NCI-H1048 (cell line): ENCODE measurements around the gene CNTF.

ENCODE experiments used
- DNase-seq: peaks from one replicate; lab custom pipeline; 2025; lab: John Stamatoyannopoulos, UW

The CNTF gene

DNA sequence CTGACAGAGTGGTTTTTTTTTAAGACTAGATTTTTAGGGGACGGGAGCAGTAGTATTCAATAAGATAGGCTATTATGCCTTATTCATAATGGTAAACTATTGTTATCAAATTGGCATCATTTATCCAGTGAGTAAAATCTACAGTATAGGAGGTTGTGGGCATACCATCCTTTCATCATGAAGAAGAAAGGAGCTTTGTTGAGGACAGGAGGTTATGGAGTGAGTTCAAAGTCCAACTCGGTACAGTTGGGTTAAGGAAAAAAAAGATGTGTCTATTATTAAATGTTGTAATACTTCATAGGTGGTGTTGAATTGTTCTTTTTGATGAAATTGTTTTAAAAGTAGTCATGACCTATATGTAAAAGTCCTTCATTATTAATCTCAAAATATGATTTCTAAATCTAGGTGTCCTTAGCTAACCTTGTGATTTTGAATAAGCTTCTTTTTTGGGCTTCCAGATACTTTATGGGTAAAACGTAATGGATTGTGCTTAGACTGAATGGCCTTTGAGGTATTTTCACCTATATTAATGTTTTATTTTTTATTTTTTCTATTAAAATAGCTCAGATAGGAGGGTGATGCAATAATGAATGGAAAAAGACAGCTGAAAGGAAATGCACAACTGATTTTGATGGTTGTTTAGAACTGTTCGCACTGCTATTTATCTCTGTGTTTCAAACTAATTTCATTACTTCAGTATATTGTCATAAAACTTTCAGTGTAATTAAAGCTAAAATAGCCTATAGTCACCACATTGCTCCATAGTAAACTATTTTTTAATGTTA lies 15.3 kb upstream of the CNTF start:
- DNase-seq, result no peak

DNA sequence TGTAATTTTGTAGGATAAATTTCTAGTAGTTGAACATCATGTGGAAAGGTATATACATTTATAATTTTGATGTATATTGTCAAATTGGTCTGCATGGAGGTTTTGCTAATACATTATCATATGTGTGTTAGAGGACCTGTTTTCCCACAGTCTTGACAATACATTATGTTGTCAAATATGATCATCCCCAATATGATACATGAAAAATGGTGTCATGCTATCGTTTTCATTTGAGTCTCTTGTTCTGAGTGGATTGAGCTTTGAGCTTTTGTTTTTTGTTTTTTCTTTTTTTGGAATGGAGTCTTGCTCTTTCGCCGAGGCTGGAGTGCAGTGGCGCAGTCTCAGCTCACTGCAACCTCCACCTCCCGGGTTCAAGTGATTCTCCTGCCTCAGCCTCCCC lies 14.1 kb upstream of the CNTF start:
- DNase-seq, result no peak

DNA sequence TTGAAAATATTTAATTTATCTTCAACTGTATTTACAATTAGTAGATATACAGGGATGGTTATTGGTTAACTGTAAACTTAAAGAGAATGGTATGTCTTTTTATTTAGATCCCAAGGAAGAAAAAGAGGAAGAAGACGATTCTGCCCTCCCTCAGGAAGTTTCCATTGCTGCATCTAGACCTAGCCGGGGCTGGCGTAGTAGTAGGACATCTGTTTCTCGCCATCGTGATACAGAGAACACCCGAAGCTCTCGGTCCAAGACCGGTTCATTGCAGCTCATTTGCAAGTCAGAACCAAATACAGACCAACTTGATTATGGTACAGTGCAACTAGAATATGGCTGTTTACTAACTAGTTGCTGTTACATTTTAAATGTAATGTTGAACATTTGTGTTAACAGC lies 12.7 kb upstream of the CNTF start:
- no peak for DNase-seq

DNA sequence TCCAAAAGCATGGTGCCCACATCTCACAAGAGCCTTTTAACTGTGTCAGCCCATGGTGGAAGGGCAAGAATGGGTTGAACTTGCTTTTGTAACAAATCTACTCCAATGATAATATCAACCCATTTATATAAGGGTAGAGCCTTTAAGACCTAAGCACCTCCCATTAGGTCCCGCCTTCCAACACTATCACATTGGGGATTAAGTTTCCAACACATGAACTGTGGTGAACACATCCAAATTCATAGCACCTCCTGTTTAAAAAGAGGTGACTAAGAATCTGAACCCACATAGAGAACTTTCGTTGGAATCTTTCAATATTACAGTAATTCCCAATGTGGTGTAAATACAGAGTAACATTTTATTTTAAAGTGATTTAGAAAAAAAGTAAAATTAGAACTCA lies 9.2 kb upstream of the CNTF start:
- DNase-seq, result no peak

DNA sequence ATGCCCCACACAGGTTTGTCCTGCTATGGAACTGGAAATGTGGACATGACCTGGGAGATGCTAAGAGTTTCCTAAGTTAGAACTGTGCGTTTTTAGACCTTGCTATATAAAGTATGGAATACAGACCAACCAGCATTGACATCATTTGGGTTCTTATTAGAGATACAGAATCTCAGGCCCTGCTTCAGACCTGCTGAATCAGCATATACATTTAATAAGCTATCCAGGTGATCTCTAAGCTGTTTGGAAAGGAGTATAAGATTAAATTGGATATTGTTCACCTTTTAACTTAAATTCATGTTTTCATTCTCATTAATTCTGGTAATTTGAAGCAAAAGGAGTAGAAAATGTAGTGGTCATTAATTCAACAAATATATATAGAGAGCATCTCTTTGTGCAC lies 6.9 kb upstream of the CNTF start:
- DNase-seq, result no peak

DNA sequence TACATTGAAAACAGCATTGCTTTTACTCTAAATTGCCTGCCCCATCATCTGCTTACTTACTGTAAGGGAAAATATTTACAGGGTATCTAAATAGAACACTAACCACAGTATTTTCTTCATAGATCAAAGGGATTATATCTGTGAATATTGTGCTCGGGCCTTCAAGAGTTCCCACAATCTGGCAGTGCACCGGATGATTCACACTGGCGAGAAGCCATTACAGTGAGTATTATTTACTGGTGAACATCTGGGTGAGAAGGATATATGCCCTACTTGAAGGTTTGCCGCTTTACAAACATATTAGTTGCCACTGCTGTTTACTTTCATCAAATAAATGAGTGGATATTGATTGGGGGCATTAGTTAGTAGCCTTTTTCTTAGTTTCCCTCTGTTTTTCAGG lies 5.9 kb upstream of the CNTF start:
- no peak for DNase-seq

DNA sequence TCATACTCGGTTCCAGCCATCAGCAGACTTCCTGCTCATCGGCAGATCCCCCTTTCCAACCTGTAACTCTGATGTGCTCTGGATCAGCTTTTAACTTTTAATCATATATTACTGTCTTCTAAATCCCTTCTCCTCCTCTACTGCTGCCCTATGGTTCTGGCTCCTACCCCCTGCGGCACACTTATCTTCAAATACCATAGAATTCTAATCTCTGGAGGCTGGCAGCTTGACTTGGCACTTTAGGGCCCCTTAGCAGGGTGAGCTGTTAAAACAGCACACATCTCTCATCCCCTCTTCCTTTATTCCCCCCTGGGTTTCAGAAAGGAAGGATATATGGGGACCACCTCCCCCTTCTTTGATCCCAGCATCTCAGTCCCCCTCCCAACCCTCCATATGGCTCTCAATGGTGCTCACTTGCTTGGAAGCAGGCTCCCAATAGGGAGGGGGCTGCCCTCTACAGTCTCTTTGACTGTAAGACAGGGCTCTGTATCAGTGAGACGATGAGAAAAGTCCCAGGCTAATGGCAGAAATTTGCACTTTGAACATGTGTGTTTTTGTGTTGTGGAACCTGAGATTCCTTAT lies 4.4 kb upstream of the CNTF start:
- DNase-seq, result no peak

DNA sequence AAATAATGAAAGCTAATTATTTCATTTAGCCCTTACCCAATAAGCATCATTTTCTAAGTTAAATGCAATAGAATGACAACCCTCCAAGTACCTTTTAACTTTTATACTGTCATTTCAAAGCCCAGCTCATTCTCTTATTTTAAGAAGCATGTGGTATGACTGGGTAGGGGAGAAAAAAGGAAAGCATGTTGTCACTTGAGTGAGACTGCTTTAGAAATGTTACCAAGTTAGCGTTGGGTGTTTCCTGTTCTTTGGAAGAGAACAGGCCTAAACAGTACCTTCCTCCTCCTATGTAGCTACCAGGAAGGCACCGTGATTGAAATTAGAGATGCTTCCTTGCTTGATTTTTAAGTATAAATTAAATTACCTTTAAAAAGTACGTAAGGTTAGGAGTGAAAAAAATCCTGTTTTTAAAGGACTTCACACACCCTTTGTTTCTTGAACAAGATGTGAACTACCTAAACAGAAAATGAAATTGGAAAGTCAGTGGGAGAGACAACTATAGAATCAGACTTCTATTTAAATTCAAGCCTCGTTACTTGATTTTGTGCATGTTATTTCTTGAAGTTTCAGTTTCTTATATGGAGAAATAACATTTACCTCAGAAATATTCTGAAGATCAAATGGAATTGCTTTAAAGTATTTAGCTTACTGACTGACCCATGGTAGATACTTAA lies 741 bp upstream of the CNTF start:
- DNase-seq, result no peak

DNA sequence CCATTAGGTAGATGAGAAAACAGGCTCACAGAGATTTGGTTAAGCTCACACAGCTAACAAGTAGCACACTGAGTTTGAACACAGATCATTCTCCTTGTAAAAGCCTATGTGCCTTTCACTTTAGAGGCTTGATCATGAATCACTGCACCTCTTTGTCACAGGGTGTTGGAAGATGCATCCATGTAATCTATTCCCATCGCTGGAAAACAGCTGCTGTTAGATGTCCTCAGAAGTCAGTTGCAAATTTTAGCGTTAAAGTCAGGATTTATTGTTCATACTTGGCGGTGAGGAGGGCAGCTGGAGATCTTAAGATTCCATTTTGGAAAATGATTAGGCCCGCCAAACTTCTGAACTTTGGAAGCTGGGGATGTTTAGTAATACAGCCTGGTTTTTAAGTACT lies 2.6 kb downstream of the CNTF start:
- no peak for DNase-seq

DNA sequence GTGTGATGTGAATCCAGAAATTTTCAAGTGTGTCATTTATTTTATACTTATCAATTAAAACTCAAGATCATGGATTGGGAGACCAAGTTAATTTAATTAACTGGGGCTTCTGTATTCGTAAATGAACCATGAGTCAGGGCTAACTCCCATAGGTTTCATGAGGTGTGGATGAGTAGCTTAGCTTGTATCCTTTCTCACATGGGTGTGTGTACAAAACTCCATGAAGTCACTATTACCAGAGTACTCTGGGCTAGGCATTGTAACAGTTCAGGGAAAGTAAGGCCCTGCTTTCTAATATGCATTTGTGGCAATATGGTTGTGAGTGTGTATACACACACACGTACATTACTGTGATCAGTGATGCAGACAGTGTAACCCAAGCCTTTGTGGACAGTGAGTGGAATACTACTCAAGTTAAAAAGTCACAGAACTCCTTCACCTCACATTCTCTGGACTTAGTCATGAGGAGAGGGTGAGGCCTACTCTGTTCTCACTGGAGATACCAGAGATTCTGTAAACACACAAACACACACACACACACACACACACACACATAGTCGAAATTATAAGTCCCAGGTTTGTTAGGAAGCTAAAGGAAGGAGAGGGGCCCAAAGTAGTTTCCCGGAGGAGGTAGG lies 3.5 kb downstream of the CNTF start:
- DNase-seq, result no peak

DNA sequence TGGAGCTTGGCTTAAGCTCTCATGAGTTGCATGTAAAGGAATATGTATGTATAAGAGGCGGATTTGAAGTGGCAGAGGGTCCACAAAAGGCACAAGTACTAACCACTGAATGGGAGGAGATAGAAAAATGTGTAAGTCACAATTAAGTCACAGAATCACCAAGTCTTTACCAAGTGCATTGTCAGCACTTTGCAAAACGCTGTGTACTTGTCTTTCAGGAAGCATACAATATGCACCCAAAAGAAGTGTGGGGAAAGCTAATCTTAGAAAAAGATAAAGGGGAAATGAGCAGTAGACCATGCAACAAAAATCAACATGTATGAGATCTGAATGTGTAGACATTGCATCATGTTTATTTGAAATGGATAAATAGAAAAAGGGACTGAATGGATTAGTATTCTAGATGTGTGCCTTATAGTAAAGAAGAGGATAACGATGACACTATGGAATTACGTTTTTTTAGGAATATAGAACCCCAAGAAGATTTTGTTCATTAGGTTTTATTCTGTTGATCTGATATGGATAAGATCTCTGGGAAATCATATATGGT lies 4.5 kb downstream of the CNTF start:
- no peak for DNase-seq

DNA sequence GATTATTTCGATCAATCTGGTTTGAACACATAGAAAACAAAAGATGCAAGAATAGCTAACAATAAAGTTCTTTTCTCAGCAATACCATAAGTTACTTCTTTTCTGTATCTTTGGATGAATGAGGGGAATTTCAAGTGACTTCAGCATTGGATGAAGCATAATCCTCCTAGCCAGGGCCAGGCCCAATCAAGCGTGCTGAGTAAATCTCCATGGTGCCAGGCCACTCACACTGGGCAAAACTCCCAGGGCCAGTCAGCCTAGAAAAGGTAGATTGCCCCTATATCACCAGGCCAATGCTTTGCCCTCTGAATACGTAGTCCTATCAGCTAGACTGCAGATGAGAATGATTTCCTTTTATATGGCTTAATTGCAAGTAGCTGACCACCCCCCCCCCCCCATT lies 6.0 kb downstream of the CNTF start:
- no peak for DNase-seq

DNA sequence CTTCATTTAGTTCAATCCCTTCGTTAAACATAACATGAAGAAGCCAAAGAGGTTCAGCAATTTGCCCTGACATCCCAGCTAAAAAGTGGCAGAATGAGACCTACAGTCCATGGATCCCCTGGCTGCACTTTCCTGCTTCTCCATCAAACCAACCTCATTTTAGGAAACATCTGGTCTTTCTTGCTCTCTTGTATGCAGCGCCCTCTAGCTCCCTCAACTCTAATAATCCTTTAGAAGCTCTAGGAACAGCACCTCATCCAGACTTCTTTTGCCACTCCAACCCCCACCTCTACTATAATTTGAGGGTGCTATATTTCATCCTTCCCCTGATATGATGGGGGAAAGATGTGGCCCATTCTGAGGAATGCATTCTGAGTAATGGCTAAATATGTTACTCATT lies 7.4 kb downstream of the CNTF start:
- DNase-seq, result no peak

DNA sequence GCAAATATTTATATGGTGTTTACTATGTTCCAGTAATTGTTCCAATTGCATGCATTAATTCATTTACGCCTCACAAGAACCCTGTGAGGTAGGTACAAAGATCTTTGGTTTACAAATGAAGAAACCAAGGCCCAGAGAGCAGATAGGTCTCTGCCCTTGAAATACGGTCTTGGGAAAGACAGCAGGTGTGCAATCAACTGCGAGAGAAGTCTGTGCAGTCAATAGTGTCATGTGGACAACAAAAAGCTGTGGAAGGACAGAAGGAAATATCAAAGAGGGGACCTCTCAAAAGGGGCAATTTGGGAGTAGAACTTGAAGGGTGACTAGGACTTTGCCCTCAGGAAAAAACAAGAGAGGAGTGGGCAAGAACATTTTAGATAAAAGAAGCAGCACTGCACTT lies 8.9 kb downstream of the CNTF start:
- no peak for DNase-seq

DNA sequence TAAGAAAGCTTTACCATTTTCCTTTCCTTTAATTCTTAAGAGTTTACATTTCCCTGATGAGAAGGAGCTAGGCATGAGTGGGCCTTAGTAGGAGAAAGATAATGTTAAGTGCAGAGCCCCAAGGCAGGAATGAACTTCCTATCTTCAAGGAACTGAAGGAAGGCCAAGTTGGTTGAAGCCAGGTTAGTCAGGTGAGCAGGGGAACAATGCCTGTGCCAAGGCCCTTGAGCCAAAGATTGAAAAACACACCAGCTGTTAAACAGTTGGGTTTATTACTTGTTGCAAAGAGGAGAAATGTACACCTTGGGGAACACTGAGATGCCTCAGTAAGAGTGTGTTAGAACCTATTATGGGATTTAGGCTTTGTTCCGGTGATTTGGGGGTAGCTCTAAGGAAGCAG lies 10.0 kb downstream of the CNTF start:
- no peak for DNase-seq

DNA sequence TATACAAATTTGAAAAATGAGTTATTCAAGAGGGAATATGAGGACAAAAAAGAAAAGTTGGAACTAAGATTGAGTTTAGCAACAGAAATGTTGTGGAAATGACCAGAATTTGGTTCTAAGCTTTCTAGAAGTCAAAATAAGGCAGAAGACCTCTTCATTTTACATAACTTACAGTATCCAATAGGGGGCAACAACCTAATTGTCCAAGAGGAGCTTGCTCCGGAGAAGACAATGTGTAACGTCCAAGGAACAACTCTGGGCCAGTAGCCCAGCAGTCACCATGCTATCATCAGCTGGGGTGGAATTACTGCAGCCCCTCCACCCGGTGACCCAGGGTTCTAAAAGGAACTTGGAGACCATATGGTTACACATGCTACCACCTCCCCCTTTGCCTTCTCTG lies 14.1 kb downstream of the CNTF start:
- DNase-seq, result no peak

DNA sequence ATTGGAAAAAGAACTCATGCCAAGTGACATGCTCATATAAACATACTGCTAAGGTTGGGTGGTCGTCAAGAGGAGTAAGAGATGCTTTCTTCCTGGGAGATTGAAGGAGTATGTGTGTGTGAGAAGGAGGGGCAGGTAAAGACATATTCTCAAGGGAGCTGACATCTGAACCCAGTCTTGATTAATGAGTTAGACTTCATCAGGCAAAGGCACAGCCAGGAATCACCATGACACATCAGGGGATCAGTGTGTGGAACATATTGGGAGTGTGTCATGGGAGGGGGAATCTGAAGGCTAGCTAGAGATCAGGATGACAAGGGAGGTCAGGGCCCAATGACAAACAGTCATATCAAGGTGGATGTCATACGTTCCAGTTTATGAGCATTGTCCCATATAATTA lies 14.9 kb downstream of the CNTF start:
- DNase-seq, result no peak

DNA sequence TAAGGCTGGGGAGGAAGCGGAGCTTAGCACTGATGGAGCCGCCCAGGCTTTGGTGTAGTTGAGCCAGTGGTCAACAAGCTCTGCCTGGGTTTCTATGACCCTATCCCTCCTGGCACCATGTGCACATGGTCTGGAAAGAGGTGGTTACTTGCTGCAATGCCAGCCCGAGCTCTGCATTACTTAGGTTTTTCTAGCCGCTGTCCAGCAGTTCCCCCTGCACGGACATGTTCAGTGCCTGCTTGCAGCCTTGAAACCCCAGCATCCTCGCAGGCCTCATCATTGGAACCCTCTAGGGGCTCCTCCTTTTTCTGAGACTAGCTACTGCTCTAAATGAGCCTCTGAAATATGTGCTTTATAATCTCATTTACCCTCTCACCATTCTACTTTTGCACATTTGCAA lies 16.6 kb downstream of the CNTF start:
- DNase-seq, result no peak

DNA sequence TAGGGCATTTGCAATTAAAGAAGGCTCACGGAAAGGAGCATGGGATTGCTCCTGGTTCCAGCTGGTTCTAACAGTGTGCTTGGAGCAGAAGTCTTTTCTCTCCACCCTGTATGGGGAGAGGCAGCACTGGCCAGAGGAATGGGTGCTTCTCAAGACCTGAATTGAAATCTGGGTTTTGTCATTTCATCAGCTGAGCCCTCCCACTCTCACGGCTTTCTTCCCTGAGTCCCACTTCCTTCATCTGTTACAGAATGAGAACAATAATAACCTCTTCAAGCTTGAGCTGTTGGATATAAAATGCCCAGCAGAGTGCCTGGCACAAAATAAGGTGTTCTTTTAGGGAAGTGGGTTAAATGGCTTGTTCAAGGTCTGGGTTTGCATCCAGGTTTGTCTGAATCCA lies 17.2 kb downstream of the CNTF start:
- DNase-seq, result no peak

DNA sequence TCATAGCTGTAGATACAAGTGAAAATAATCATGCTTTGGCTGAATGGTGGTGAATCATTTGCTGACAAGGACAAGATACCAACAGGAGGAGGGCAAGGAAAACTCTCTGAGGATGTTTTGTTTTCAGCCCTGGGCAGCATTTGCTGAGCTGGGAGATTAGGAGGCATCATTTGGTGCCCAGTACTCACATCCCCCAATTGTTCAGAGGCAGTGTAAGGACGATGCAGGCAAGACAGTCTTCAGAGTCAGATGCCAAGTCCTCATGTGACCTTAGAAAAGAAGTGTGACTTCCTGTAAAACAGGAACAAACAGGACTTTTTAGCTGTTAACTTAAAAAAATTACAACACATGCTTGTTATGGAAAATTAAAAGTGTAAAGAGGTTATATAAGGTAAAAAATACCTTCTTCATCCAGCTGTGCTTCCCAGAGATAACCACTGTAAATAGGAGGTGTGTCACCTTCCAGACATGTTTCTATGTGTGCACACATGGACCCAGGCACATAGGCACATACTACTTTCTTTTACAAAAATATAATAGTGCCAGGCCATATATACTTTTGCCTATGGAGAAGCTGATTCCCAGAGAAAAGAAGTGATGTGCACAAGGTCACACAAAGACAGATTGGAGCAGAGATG lies 18.0 kb downstream of the CNTF start:
- no peak for DNase-seq

DNA sequence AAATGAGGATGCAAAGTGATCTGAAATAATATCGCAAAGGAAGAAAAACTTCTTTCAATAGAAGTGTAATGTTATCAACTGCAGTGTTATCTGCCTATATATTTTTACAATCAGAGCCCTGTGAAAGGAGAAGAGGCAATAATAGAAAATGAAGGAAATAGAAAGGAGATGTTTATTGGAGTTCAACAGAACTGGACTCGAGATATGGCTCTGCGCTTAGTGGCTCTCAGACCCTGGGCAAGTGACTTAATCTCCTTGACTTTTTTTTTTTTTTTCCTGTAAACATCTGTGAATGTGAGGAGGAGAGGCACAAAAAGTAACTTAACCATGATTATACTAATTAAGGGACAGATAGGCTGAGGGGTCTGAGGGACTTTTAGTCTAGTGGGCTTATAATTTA lies 18.9 kb downstream of the CNTF start:
- no peak for DNase-seq

DNA sequence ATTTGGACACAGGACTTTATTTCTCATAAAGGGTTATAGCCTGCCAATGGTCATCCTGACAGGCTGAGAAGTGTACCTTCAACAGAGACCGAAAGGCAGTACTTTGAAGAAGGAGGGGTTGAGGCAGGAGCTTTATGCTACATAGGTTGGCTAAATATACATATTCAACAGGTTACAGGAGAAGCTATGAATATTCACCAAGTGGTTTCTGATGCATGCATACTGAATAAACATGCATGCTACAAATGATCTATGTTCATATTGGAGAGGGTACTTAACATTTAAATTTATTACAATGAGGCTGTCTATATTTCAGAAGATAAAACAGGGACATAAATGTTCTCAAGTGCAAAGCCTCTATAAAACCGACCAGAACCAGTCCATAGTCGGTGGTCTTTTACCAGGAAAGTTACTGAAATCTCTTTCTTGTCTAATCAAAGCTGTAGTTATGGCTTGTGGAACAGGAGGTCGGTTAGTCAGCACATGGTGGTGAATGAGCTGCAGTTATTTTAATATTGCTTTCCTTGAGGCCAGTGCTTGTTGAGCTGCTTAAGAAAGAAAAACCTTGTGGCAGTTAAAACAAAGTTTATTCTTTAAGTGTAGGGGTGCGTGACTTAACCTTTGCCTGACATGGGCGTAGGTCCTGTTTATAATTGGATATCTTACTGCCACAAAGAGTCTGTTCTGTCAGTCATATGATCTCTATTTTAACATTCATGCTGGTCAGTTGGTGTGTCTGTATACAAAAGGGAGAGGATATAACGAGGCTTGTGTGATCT lies 19.5 kb downstream of the CNTF start:
- DNase-seq, result no peak
